Mesendoderm (in vitro differentiated cells): ENCODE measurements around the gene CA10.

Source experiments
- DNase-seq: peaks from one replicate; pipeline ENCODE4 v3.0.0; 2013
- H2AK5ac ChIP-seq: 2 replicates; pipeline ENCODE4 v1.6.1; 2013; ENCODE audit warnings: low read length, inconsistent platforms
- H2BK120ac ChIP-seq: 2 replicates; pipeline ENCODE4 v1.6.1; 2013; ENCODE audit warnings: low read depth, mild to moderate bottlenecking, low read length, moderate library complexity, mixed read lengths
- H2BK15ac ChIP-seq: replicated peaks from 2 replicates; pipeline ENCODE4 v1.6.1; 2013; ENCODE audit warnings: low read depth, mild to moderate bottlenecking, moderate library complexity
- H2BK5ac ChIP-seq: 2 replicates; pipeline ENCODE4 v1.6.1; 2013; ENCODE audit warnings: low read length, inconsistent platforms
- H3K18ac ChIP-seq: 2 replicates; pipeline ENCODE4 v1.6.1; 2013; ENCODE audit warnings: mild to moderate bottlenecking, low read length, mixed read lengths
- H3K23ac ChIP-seq: one replicate; pipeline ENCODE4 v1.6.1; 2013; ENCODE audit warnings: low read length
- H3K27ac ChIP-seq: 2 replicates; pipeline ENCODE4 v1.5.1; 2013; ENCODE audit warnings: low read depth, mild to moderate bottlenecking, inconsistent platforms, low read length, moderate library complexity
- H3K27me3 ChIP-seq: 2 replicates; pipeline ENCODE4 v1.6.1; 2013; ENCODE audit warnings: low read length, control low read depth, mild to moderate bottlenecking, inconsistent platforms; ENCODE audit not compliant: insufficient read depth, poor library complexity
- H3K36me3 ChIP-seq: 2 replicates; pipeline ENCODE4 v1.6.1; 2013; ENCODE audit warnings: low read length, inconsistent platforms; ENCODE audit not compliant: control insufficient read depth, insufficient read depth
- H3K4ac ChIP-seq: one replicate; pipeline ENCODE4 v1.6.1; 2013; ENCODE audit warnings: low read depth, mild to moderate bottlenecking, low read length, moderate library complexity
- H3K4me1 ChIP-seq: 2 replicates; pipeline ENCODE4 v1.6.1; 2013; ENCODE audit warnings: low read depth, low read length, inconsistent platforms; ENCODE audit not compliant: control insufficient read depth
- H3K4me2 ChIP-seq: 2 replicates; pipeline ENCODE4 v1.6.1; 2013; ENCODE audit warnings: low read length
- H3K4me3 ChIP-seq: 2 replicates; pipeline ENCODE4 v1.5.1; 2013; ENCODE audit warnings: mild to moderate bottlenecking, low read length
- H3K56ac ChIP-seq: one replicate; pipeline ENCODE4 v1.6.1; 2013; ENCODE audit warnings: low read length
- H3K79me1 ChIP-seq: 2 replicates; pipeline ENCODE4 v1.6.1; 2013; ENCODE audit warnings: low read length, inconsistent platforms
- H3K79me2 ChIP-seq: 2 replicates; pipeline ENCODE4 v1.6.1; 2013; ENCODE audit warnings: mild to moderate bottlenecking, low read length; ENCODE audit not compliant: control insufficient read depth, insufficient read depth
- H3K9ac ChIP-seq: 2 replicates; pipeline ENCODE4 v1.6.1; 2013; ENCODE audit warnings: low read length, inconsistent platforms
- H4K5ac ChIP-seq: one replicate; pipeline ENCODE4 v1.6.1; 2013; ENCODE audit warnings: low read length
- H4K8ac ChIP-seq: one replicate; pipeline ENCODE4 v1.6.1; 2013; ENCODE audit warnings: low read depth, mild to moderate bottlenecking, control low read depth, low read length, moderate library complexity
- WGBS: extraction: QIAGEN DNeasy Blood & Tissue Kit; methylation state at CpG from one replicate; pipeline ENCODE4 v1.1.7; 2013; ENCODE audit warnings: low lambda C conversion rate, missing lambda C conversion rate; ENCODE audit not compliant: insufficient coverage; ENCODE audit errors: extremely low coverage; 5-methylcytosine and 5-hydroxymethylcytosine counted together

Gene CA10

GRCh38 chr17:51588063-51588462 is 570.5 kb downstream of the CA10 start:
- Histone ChIP-seq H3K9ac (no peak overlapping the region), H3K18ac (no peak overlapping the region), H3K23ac (no peak overlapping the region), H3K79me2 (no peaks in the 10 kb centered on the region), H3K27ac (no peak overlapping the region), H2BK15ac (no peak overlapping the region), H3K4ac (no peak overlapping the region), H3K56ac (no peak overlapping the region), H3K79me1 (no peaks in the 10 kb centered on the region), H2BK5ac (no peak overlapping the region), H3K36me3 (no peaks in the 10 kb centered on the region), H3K4me3 (no peak overlapping the region), H3K4me1 (no peaks in the 10 kb centered on the region), H3K27me3 (no peaks in the 10 kb centered on the region), H2BK120ac (no peak overlapping the region), H3K4me2 (no peak overlapping the region), H2AK5ac (no peak overlapping the region), H4K8ac (no peak overlapping the region), H4K5ac (no peak overlapping the region)
- WGBS: no CpG with 5 or more reads among the region's 2 CpGs
- no peak for DNase-seq

GRCh38 chr17:51587516-51587915 is 571.0 kb downstream of the CA10 start:
- DNase-seq: no peak
- Histone ChIP-seq H3K4me3 (no peak overlapping the region), H3K36me3 (no peaks in the 10 kb centered on the region), H3K23ac (no peak overlapping the region), H2BK120ac (no peak overlapping the region), H3K9ac (no peak overlapping the region), H2AK5ac (no peak overlapping the region), H3K4me2 (no peak overlapping the region), H3K4me1 (no peaks in the 10 kb centered on the region), H4K8ac (no peak overlapping the region), H4K5ac (no peak overlapping the region), H3K79me1 (no peaks in the 10 kb centered on the region), H2BK15ac (no peak overlapping the region), H3K56ac (no peak overlapping the region), H3K18ac (no peak overlapping the region), H3K27me3 (no peaks in the 10 kb centered on the region), H3K4ac (no peak overlapping the region), H2BK5ac (no peak overlapping the region), H3K79me2 (no peaks in the 10 kb centered on the region), H3K27ac (no peak overlapping the region)
- no CpG with 5 or more reads among the region's 2 CpGs for WGBS

- Histone ChIP-seq H4K5ac (no peak overlapping the region), H3K4me3 (no peak overlapping the region), H3K4me1 (no peaks in the 10 kb centered on the region), H3K79me2 (no peaks in the 10 kb centered on the region), H3K4ac (no peak overlapping the region), H3K27ac (no peak overlapping the region), H3K9ac (no peak overlapping the region), H3K56ac (no peak overlapping the region), H3K4me2 (no peak overlapping the region), H4K8ac (no peak overlapping the region), H2BK5ac (no peak overlapping the region), H3K18ac (no peak overlapping the region), H3K27me3 (no peaks in the 10 kb centered on the region), H3K79me1 (no peaks in the 10 kb centered on the region), H2BK15ac (no peak overlapping the region), H3K23ac (no peak overlapping the region), H2BK120ac (no peak overlapping the region), H3K36me3 (no peaks in the 10 kb centered on the region), H2AK5ac (no peak overlapping the region)
- WGBS: no CpG with 5 or more reads among the region's 4 CpGs
- peak; percentile 64 for DNase-seq
Measured at GRCh38 chr17:51585514-51586104, 572.9 kb downstream of the CA10 start.

- no CpG with 5 or more reads among the region's 3 CpGs for WGBS
- Histone ChIP-seq H3K4ac (no peak overlapping the region), H3K4me3 (no peak overlapping the region), H3K18ac (no peak overlapping the region), H3K4me2 (no peak overlapping the region), H2AK5ac (no peak overlapping the region), H3K79me1 (no peaks in the 10 kb centered on the region), H3K56ac (no peak overlapping the region), H3K23ac (no peak overlapping the region), H4K5ac (no peak overlapping the region), H3K79me2 (no peaks in the 10 kb centered on the region), H3K9ac (no peak overlapping the region), H3K4me1 (no peaks in the 10 kb centered on the region), H2BK15ac (no peak overlapping the region), H2BK5ac (no peak overlapping the region), H3K27ac (no peak overlapping the region), H3K36me3 (no peaks in the 10 kb centered on the region), H3K27me3 (no peaks in the 10 kb centered on the region), H4K8ac (no peak overlapping the region), H2BK120ac (no peak overlapping the region)
- no peak for DNase-seq
Measured at GRCh38 chr17:51580869-51581268, 577.6 kb downstream of the CA10 start.
